HCT116 (cell line): Measurements from ENCODE around the gene KIRREL3. TPM values are rescaled to one million over a fixed set of nuclear protein-coding genes. Genes with fewer than 3 reads are reported as not detected.

ENCODE experiments used
- ATAC-seq: fragments of 200-7000 bp; cut with Tn5 transposase; 2 replicates; pipeline ENCODE4 v1.9.1; 2020; ENCODE audit warnings: mild to moderate bottlenecking, moderate library complexity
- BruUV-seq: library from RNA; stranded (reverse); fragments of 400-500 nt; replicated peaks from 2 replicates; lab custom pipeline; 2021; lab: Mats Ljungman, UMichigan
- CTCF ChIA-PET: fragments of 300-600 bp; sonication (Branson Sonifier 250); formaldehyde crosslinking; loops from one replicate; lab custom pipeline; 2021; ENCODE audit warnings: antibody characterized with exemption; lab: Charles Lee
- POLR2A ChIA-PET: fragments of 300-600, 350-600 bp; sonication (Branson Sonifier 250); formaldehyde crosslinking; loops from one replicate; lab custom pipeline; 2021; ENCODE audit warnings: antibody characterized with exemption; lab: Charles Lee
- RAD21 ChIA-PET, 2 experiments: fragments of 300-600 bp; sonication (Branson Sonifier 250); formaldehyde crosslinking; loops; one replicate each; lab custom pipeline; 2023; ENCODE audit warnings: low total read pairs in 2 of 2; ENCODE audit not compliant: uncharacterized antibody in 2 of 2, unreplicated experiment in 2 of 2, low non-redundant PET in 1 of 2; lab: Charles Lee
- DNase-seq: peaks from one replicate; pipeline ENCODE4 v3.0.0-alpha.2; 2010; ENCODE audit warnings: low read depth, low spot score
- H2AFZ ChIP-seq: fragments of 200-600 bp; shearing (Covaris generic), sonication (generic); 2 replicates; pipeline ENCODE4 v1.6.1; 2017; ENCODE audit warnings: low read depth, mixed run types, mixed read lengths, antibody characterized with exemption, low read length; ENCODE audit not compliant: poor library complexity, severe bottlenecking
- H3K27ac ChIP-seq: 2 replicates; pipeline ENCODE4 v1.5.1; 2012; ENCODE audit warnings: low read depth, low read length
- H3K27me3 ChIP-seq: fragments of 200-600 bp; sonication (generic); 2 replicates; pipeline ENCODE4 v1.6.1; 2016; ENCODE audit warnings: mixed run types, low read length, mixed read lengths; ENCODE audit not compliant: insufficient read depth
- H3K36me3 ChIP-seq, 2 experiments: fragments of 200-500 bp in 1 of 2; fragments of 200-600 bp in 1 of 2; sonication (Bioruptor generic) in 1 of 2; sonication (generic) in 1 of 2; 2 replicates each; pipeline versions ENCODE4 v1.5.1 to v1.6.1; 2014 to 2016; ENCODE audit warnings: low read length in 2 of 2, inconsistent platforms in 1 of 2, mixed read lengths in 1 of 2, mixed run types in 1 of 2; ENCODE audit not compliant: insufficient read depth in 2 of 2, control insufficient read depth in 1 of 2
- H3K4me1 ChIP-seq, 2 experiments: fragments of 200-600 bp in 1 of 2; sonication (generic) in 1 of 2; 2 replicates each; pipeline versions ENCODE4 v1.5.1 to v1.6.1; 2012 to 2017; ENCODE audit warnings: low read length in 2 of 2, inconsistent platforms in 1 of 2, mild to moderate bottlenecking in 1 of 2, mixed read lengths in 1 of 2, mixed run types in 1 of 2, moderate library complexity in 1 of 2; ENCODE audit not compliant: insufficient read depth in 2 of 2, control insufficient read depth in 1 of 2
- H3K4me2 ChIP-seq: fragments of 200-600 bp; sonication (generic); 2 replicates; pipeline ENCODE4 v1.6.1; 2017; ENCODE audit warnings: mixed run types, low read length, mixed read lengths
- H3K4me3 ChIP-seq, 2 experiments: fragments of 200-600 bp in 1 of 2; sonication (generic) in 1 of 2; replicated peaks in 1 of 2; 2 replicates each; pipeline ENCODE4 v1.5.1; 2011 to 2016; ENCODE audit warnings: low read length in 2 of 2, control low read depth in 1 of 2, low read depth in 1 of 2, mild to moderate bottlenecking in 1 of 2, mixed read lengths in 1 of 2, mixed run types in 1 of 2
- H3K79me2 ChIP-seq: fragments of 200-600 bp; sonication (generic); 2 replicates; pipeline ENCODE4 v1.6.1; 2017; ENCODE audit warnings: mild to moderate bottlenecking, mixed run types, low read length, moderate library complexity, mixed read lengths; ENCODE audit not compliant: insufficient read depth
- H3K9ac ChIP-seq: fragments of 200-600 bp; sonication (generic); 2 replicates; pipeline ENCODE4 v1.6.1; 2016; ENCODE audit warnings: low read length, mixed read lengths
- H3K9me2 ChIP-seq: fragments of 200-600 bp; sonication (generic), shearing (Covaris generic); 2 replicates; pipeline ENCODE4 v1.6.1; 2017; ENCODE audit warnings: mixed run types, mild to moderate bottlenecking, moderate library complexity; ENCODE audit not compliant: insufficient read depth
- H3K9me3 ChIP-seq, 2 experiments: fragments of 200-500 bp in 1 of 2; fragments of 200-600 bp in 1 of 2; sonication (Bioruptor generic) in 1 of 2; sonication (generic) in 1 of 2; 2 replicates each; pipeline ENCODE4 v1.6.1; 2014 to 2017; ENCODE audit warnings: low read length in 2 of 2, mixed read lengths in 2 of 2, inconsistent platforms in 1 of 2, low read depth in 1 of 2, mild to moderate bottlenecking in 1 of 2, mixed run types in 1 of 2, moderate library complexity in 1 of 2; ENCODE audit not compliant: control insufficient read depth in 1 of 2, insufficient read depth in 1 of 2
- H4K20me1 ChIP-seq: fragments of 200-600 bp; sonication (generic), shearing (Covaris generic); 2 replicates; pipeline ENCODE4 v1.6.1; 2017; ENCODE audit warnings: mixed run types, mild to moderate bottlenecking, moderate library complexity; ENCODE audit not compliant: insufficient read depth
- CBX3 ChIP-seq: IDR thresholded peaks from 2 replicates; pipeline ENCODE4 v1.6.1; 2012; ENCODE audit warnings: low read depth
- EGR1 ChIP-seq: IDR thresholded peaks from 2 replicates; pipeline ENCODE4 v1.6.1; 2012; ENCODE audit warnings: low read depth
- EZH2 ChIP-seq: fragments of 200-600 bp; sonication (generic); IDR thresholded peaks from 2 replicates; pipeline ENCODE4 v1.6.1; 2017; ENCODE audit warnings: antibody characterized with exemption, mixed run types
- EZH2phosphoT487 ChIP-seq: fragments of 200-600 bp; IDR thresholded peaks from 2 replicates; pipeline ENCODE4 v1.6.1; 2018; ENCODE audit warnings: antibody characterized with exemption, borderline replicate concordance
- FOSL1 ChIP-seq: IDR thresholded peaks from 2 replicates; pipeline ENCODE4 v1.6.1; 2012; ENCODE audit warnings: low read depth
- POLR2A ChIP-seq: IDR thresholded peaks from 2 replicates; pipeline ENCODE4 v1.7.0; 2011; ENCODE audit warnings: borderline replicate concordance; ENCODE audit not compliant: insufficient read depth, insufficient read length; ENCODE audit errors: extremely low read depth
- RAD21 ChIP-seq: IDR thresholded peaks from 2 replicates; pipeline ENCODE4 v1.6.1; 2012; ENCODE audit warnings: low read depth, mild to moderate bottlenecking
- SIN3A ChIP-seq: IDR thresholded peaks from 2 replicates; pipeline ENCODE4 v1.6.1; 2012; ENCODE audit warnings: low read depth
- SP1 ChIP-seq: IDR thresholded peaks from 2 replicates; pipeline ENCODE4 v1.6.1; 2012; ENCODE audit warnings: low read depth
- SRF ChIP-seq: IDR thresholded peaks from 2 replicates; pipeline ENCODE4 v1.6.1; 2012; ENCODE audit warnings: low read depth
- TCF7L2 ChIP-seq: IDR thresholded peaks from 2 replicates; pipeline ENCODE4 v1.7.0; 2011; ENCODE audit warnings: borderline replicate concordance, inconsistent platforms; ENCODE audit not compliant: insufficient read depth, insufficient read length; ENCODE audit errors: extremely low read depth
- YY1 ChIP-seq: IDR thresholded peaks from 2 replicates; pipeline ENCODE4 v1.6.1; 2011; ENCODE audit warnings: low read length, low read depth, moderate library complexity, mild to moderate bottlenecking; ENCODE audit not compliant: insufficient replicate concordance; ENCODE audit errors: extremely low read depth
- ZNF274 ChIP-seq: fragments of 200-500 bp; sonication (Bioruptor generic); IDR thresholded peaks from 2 replicates; pipeline ENCODE4 v1.6.1; 2014; ENCODE audit warnings: mild to moderate bottlenecking, low read depth, low read length, inconsistent platforms
- intact Hi-C: fragments of 100-400 bp; cut with micrococcal nuclease; formaldehyde crosslinking; loops from 2 replicates; pipeline ENCODE4 v1.10.0; 2022
- total RNA-seq: library from RNA; stranded (reverse); gene quantifications from one replicate; pipeline ENCODE4 v1.2.1, GENCODE V29; 2021; ENCODE audit not compliant: unreplicated experiment
- TF ChIP-seq, protein P1 (sequence below): IDR thresholded peaks from 2 replicates; pipeline ENCODE4 v1.6.1; 2012; ENCODE audit warnings: low read depth
- TF ChIP-seq, protein P2 (sequence below): IDR thresholded peaks from 2 replicates; pipeline ENCODE4 v1.6.1; 2011; ENCODE audit warnings: mild to moderate bottlenecking, low read length, moderate library complexity; ENCODE audit not compliant: insufficient replicate concordance; ENCODE audit errors: extremely low read depth

The KIRREL3 gene
- total RNA-seq, 1 experiment from 2014 or later = not detected

- TF ChIP-seq SIN3A (no peak), YY1 (peak; percentile 27), ZNF274 (no peak), SRF (no peak), TCF7L2 (no peak)
Observed at GRCh38 chr11:126480410-126481302, 519.9 kb downstream of the KIRREL3 start (continued).

GRCh38 chr11:126480015-126480409 lies 520.6 kb downstream of the KIRREL3 start:
- no TSS peak for BruUV-seq
- H3K9me3 ChIP-seq = no peaks in the 10 kb centered on the region
- H3K4me3 ChIP-seq = no peak overlapping the region
- H3K27ac ChIP-seq = no peak overlapping the region
- no peaks in the 10 kb centered on the region for H3K27me3 ChIP-seq
- H3K9me2 ChIP-seq = no peaks in the 10 kb centered on the region
- no peaks in the 10 kb centered on the region for H3K79me2 ChIP-seq
- H3K4me1 ChIP-seq = peaks cover 2 to 7% of the 10 kb centered on the region in 2 experiments; a peak in 3 of 4 replicates
- POLR2A ChIA-PET = no interaction called here
- H4K20me1 ChIP-seq = no peaks in the 10 kb centered on the region
- CTCF ChIA-PET = interaction anchor here (0.7 to 2.8 kb wide), 24 partner anchors 8 to 592 kb away, joined by 3 to 74 read pairs (median 4); partner anchors contain the start of genes DCPS and HYLS1
- intact Hi-C loops = loop anchor here (1.0 kb wide), 2 partner anchors 39 to 170 kb away; no protein-coding TSS in a partner anchor
- no peaks in the 10 kb centered on the region for H3K36me3 ChIP-seq
- DNase-seq (no peak), ATAC-seq (no peak)
- no peak overlapping the region for H2AFZ ChIP-seq
- no peak overlapping the region for H3K9ac ChIP-seq
- TF ChIP-seq CBX3 (no peak), TCF7L2 (no peak), POLR2A (no peak), SRF (no peak), EGR1 (no peak), EZH2 (no peak), SP1 (no peak), FOSL1 (no peak), RAD21 (no peak), EZH2phosphoT487 (no peak), YY1 (no peak)
- TF ChIP-seq, protein P1, sequence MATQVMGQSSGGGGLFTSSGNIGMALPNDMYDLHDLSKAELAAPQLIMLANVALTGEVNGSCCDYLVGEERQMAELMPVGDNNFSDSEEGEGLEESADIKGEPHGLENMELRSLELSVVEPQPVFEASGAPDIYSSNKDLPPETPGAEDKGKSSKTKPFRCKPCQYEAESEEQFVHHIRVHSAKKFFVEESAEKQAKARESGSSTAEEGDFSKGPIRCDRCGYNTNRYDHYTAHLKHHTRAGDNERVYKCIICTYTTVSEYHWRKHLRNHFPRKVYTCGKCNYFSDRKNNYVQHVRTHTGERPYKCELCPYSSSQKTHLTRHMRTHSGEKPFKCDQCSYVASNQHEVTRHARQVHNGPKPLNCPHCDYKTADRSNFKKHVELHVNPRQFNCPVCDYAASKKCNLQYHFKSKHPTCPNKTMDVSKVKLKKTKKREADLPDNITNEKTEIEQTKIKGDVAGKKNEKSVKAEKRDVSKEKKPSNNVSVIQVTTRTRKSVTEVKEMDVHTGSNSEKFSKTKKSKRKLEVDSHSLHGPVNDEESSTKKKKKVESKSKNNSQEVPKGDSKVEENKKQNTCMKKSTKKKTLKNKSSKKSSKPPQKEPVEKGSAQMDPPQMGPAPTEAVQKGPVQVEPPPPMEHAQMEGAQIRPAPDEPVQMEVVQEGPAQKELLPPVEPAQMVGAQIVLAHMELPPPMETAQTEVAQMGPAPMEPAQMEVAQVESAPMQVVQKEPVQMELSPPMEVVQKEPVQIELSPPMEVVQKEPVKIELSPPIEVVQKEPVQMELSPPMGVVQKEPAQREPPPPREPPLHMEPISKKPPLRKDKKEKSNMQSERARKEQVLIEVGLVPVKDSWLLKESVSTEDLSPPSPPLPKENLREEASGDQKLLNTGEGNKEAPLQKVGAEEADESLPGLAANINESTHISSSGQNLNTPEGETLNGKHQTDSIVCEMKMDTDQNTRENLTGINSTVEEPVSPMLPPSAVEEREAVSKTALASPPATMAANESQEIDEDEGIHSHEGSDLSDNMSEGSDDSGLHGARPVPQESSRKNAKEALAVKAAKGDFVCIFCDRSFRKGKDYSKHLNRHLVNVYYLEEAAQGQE = no peak
- TF ChIP-seq, protein P2, sequence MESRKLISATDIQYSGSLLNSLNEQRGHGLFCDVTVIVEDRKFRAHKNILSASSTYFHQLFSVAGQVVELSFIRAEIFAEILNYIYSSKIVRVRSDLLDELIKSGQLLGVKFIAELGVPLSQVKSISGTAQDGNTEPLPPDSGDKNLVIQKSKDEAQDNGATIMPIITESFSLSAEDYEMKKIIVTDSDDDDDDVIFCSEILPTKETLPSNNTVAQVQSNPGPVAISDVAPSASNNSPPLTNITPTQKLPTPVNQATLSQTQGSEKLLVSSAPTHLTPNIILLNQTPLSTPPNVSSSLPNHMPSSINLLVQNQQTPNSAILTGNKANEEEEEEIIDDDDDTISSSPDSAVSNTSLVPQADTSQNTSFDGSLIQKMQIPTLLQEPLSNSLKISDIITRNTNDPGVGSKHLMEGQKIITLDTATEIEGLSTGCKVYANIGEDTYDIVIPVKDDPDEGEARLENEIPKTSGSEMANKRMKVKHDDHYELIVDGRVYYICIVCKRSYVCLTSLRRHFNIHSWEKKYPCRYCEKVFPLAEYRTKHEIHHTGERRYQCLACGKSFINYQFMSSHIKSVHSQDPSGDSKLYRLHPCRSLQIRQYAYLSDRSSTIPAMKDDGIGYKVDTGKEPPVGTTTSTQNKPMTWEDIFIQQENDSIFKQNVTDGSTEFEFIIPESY = no peak
- no peak overlapping the region for H3K4me2 ChIP-seq
- RAD21 ChIA-PET = interaction anchor here (1.3 to 1.7 kb wide), 4 partner anchors 39 to 170 kb away, joined by 6 to 10 read pairs (median 7); no protein-coding TSS in a partner anchor
